Heart left ventricle (tissue), 16 donors: ENCODE results near the gene PPIG. TPM values are rescaled to one million over a fixed set of nuclear protein-coding genes. Genes with fewer than 3 reads are reported as not detected.
A peak's percentile ranks its signal among the peaks of the same experiment; 100 is the strongest.
"Not testable (repeated sequence)": the region's sequence is repeated elsewhere in the genome, so short reads cannot be mapped to it uniquely, and the experiment has no call there.

Source experiments
- ATAC-seq, 4 donors: fragments of 200-7000 bp; cut with Tn5 transposase; one replicate each; pipeline ENCODE4 v1.9.1; 2020 to 2022; ENCODE audit warnings: moderate library complexity in 4 of 4, mild to moderate bottlenecking in 3 of 4, moderate number of reproducible peaks in 1 of 4
- DNase-seq, 5 donors: peaks; one replicate each; pipeline ENCODE4 v3.0.0-alpha.2; 2020
- H3K27ac ChIP-seq, 12 donors: fragments of 200-600 bp; sonication (generic) in 4 of 12; one replicate each; pipeline versions ENCODE4 v1.5.0 to v1.8.0; 2016 to 2022; ENCODE audit warnings: mild to moderate bottlenecking in 2 of 12
- H3K27me3 ChIP-seq, 9 donors: fragments of 200-600 bp; sonication (generic) in 2 of 9; one replicate each; pipeline versions ENCODE4 v1.5.1 to v1.8.0; 2016 to 2022; ENCODE audit warnings: mild to moderate bottlenecking in 3 of 9
- H3K36me3 ChIP-seq, 9 donors: fragments of 200-600 bp; sonication (generic) in 2 of 9; one replicate each; pipeline versions ENCODE4 v1.5.0 to v1.8.0; 2018 to 2022; ENCODE audit warnings: mild to moderate bottlenecking in 2 of 9
- H3K4me1 ChIP-seq, 12 donors: fragments of 200-600 bp; sonication (generic) in 4 of 12; one replicate each; pipeline versions ENCODE4 v1.5.0 to v1.8.0; 2016 to 2022; ENCODE audit warnings: mild to moderate bottlenecking in 3 of 12
- H3K4me3 ChIP-seq, 12 donors: fragments of 200-600 bp; sonication (generic) in 4 of 12; one replicate each; pipeline versions ENCODE4 v1.5.0 to v1.8.0; 2017 to 2022; ENCODE audit warnings: mild to moderate bottlenecking in 9 of 12, moderate library complexity in 4 of 12
- H3K9me3 ChIP-seq, 12 donors: fragments of 200-600 bp; sonication (generic) in 4 of 12; one replicate each; pipeline versions ENCODE4 v1.5.0 to v1.8.0; 2016 to 2022; ENCODE audit warnings: mild to moderate bottlenecking in 1 of 12
- CTCF ChIP-seq, 12 donors: fragments of 200-600 bp; sonication (generic) in 4 of 12; IDR thresholded peaks; one replicate each; pipeline versions ENCODE4 v1.5.0 to v1.8.0; 2018 to 2022; ENCODE audit warnings: antibody characterized with exemption in 12 of 12, mild to moderate bottlenecking in 5 of 12
- POLR2A ChIP-seq, 2 donors: fragments of 450-650 bp; IDR thresholded peaks; one replicate each; pipeline ENCODE4 v1.6.1; 2017; ENCODE audit warnings: antibody characterized with exemption in 2 of 2, mild to moderate bottlenecking in 2 of 2, moderate library complexity in 2 of 2
- WGBS, 4 donors: extraction: QIAGEN DNeasy Blood & Tissue Kit in 2 of 4; methylation state at CpG; one replicate each; pipeline versions ENCODE4 v1.1.5 to v1.1.7; 2013 to 2018; 5-methylcytosine and 5-hydroxymethylcytosine counted together
- intact Hi-C, 10 donors: fragments of 100-400 bp; cut with DNase I; formaldehyde crosslinking; loops; one replicate each; pipeline versions ENCODE4 v1.11.1 to v1.14.2; 2022
- polyA plus RNA-seq, 2 donors: library from polyadenylated mRNA; stranded (reverse); fragments of 200-250 nt; gene quantifications; one replicate each; pipeline ENCODE4 v1.2.3, GENCODE V29; 2013
- total RNA-seq, 9 donors: library from RNA; depleted of rRNA in 2 of 9; stranded (reverse); fragments of >200 nt in 2 of 9; fragmentation: NEBNext Ultra II Directional in 3 of 9; extraction: Animal tissue kit (Norgen Biotek cat#: 25700) in 3 of 9; gene quantifications; one replicate each; pipeline versions ENCODE4 v1.1.0 to v1.2.4, GENCODE V29; 2016 to 2023
- donor health status: ischemic (EF 13 %, LVEDD 7.1; RV severe dilation, severe dysfunction).
- donor health status: healthy with polysubstance abuse.
- donor health status: DM: no; HTN: yes; CAD: no.
- donor health status: DM: no; HTN: no; CAD: no.
- donor health status: ischemic (EF 25% LVEDD 6.9; RV normal size, moderate dysfunction).
- donor health status: ischemic (EF 25% LVEDD 5.7; RV mildly dilated, moderate dysfunction).
- donor health status: healthy.
- donor health status: DM: yes; HTN: yes; CAD: no.
- donor health status: ischemic (EF 35%, LVEDD 5.7; RV mildly dilated, moderate dysfunction).
- donor health status: nonischemic (EF 11% LVEDD 7.7; RV severe dilation, severe dysfunction).
- donor health status: DM: yes; HTN: yes; CAD: no.
- donor health status: PGD.
- donor health status: ischemic (EF 29% LVEDD 5.4; RV normal size, mild dysfunction).
- donor health status: nonischemic (EF 23%, LVEDD 6.1; RV moderate dilation, normal function).

The PPIG gene
- total and polyA plus RNA-seq, 11 donors, result 19.9 to 69.6 (median 39.9) TPM

DNA sequence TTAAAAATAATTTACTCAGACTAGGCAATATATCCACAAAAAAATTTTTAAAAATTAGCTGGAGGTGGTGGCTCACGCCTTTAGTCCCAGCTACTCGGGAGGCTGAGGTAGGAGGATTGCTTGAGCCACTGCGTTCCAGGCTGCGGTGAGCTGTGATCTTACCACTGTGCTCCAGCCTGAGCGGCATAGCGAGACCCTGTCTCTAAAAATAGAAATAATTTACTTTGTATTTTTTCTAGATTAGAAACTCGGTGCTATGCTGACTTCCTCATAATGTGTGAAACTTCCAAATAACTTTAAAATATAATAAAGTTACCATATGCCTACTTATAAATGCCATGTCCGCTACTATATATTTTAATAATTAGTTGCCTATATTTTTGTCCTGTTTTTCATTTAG, 6.7 kb downstream of the PPIG start:
- Histone ChIP-seq H3K9me3 (no peaks in the 10 kb centered on the region), H3K4me1 (peaks cover 5 to 45% (median 18%) of the 10 kb centered on the region in 12 donors), H3K27me3 (no peaks in the 10 kb centered on the region), H3K36me3 (peaks cover 0 to 4% (median 0%) of the 10 kb centered on the region in 9 donors), H3K4me3 (no peak overlapping the region), H3K27ac (peak overlapping the region in 1 of 12 donors; percentile 17)
- ATAC-seq (no peak), DNase-seq (no peak)
- no peak for TF ChIP-seq POLR2A (IDR thresholded peaks at IDR 0.05)
- 69 to 74% (median 74%) methylated on average over 8 of the region's 8 CpGs for WGBS, 4 donors
- intact Hi-C loops, result no loop called here

DNA sequence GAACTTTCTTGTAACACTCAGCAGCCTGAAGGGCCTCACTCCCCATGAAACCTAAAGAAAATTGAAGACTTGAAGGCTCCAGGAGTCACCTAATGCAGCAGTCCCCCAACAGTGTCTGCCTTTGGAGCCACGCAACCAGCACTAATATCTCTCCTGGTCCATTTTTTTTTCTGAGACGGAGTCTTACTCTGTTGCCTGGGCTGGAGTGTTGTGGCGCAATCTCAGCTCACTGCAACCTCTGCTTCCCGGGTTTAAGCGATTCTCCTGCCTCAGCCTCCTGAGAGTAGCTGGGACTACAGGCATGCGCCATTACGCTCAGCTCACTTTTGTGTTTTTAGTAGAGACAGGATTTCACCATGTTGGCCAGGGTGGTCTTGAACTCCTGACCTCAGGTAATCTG, 12.4 kb downstream of the PPIG start:
- peaks cover 0 to 22% (median 2%) of the 10 kb centered on the region in 12 donors for H3K4me1 ChIP-seq
- H3K27ac ChIP-seq, intact Hi-C loops, H3K9me3 ChIP-seq, H3K4me3 ChIP-seq, DNase-seq, ATAC-seq, H3K36me3 ChIP-seq, H3K27me3 ChIP-seq: not testable (repeated sequence)
- 82 to 98% (median 87%) methylated on average over 6 to 7 of the region's 7 CpGs for WGBS, 4 donors

DNA sequence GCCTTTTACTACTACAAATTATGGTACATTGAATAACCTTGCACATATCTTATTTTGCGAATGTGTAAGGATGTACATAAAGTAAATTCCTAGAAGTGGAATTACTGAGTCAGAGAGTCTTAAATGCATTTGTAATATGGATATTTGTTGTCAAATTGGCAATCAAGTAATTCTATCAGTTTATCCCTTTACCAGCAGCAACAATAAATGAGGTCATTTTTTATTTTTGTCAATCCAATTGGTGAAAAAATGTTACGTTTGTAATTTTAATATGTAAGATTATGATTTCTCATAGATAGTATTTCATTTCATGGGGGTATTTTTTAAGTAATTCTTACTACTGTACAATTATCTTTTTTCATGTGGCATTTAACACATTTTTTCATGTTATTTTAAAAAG, 14.8 kb downstream of the PPIG start:
- 87 to 92% (median 91%) methylated on average over 2 of the region's 2 CpGs for WGBS, 4 donors
- Histone ChIP-seq H3K36me3 (peaks cover 0 to 8% (median 0%) of the 10 kb centered on the region in 9 donors), H3K4me3 (no peak overlapping the region), H3K27me3 (no peaks in the 10 kb centered on the region), H3K9me3 (no peaks in the 10 kb centered on the region), H3K4me1 (peaks cover 0 to 22% (median 2%) of the 10 kb centered on the region in 12 donors), H3K27ac (no peak overlapping the region)
- intact Hi-C loops, result no loop called here
- ATAC-seq (no peak), DNase-seq (no peak)
- TF ChIP-seq CTCF (IDR thresholded peaks at IDR 0.05), result no peak
- TF ChIP-seq POLR2A (IDR thresholded peaks at IDR 0.05), result no peak

GRCh38 chr2:169599568-169599967, 15.4 kb downstream of the PPIG start:
- Histone ChIP-seq H3K4me1 (peaks cover 0 to 22% (median 2%) of the 10 kb centered on the region in 12 donors), H3K4me3 (no peak overlapping the region), H3K27ac (no peak overlapping the region), H3K36me3 (peaks cover 0 to 14% (median 3%) of the 10 kb centered on the region in 9 donors), H3K27me3 (no peaks in the 10 kb centered on the region), H3K9me3 (no peaks in the 10 kb centered on the region)
- no peak for ATAC-seq
- DNase-seq, result no peak
- TF ChIP-seq CTCF (IDR thresholded peaks at IDR 0.05), result no peak
- TF ChIP-seq POLR2A (IDR thresholded peaks at IDR 0.05), result no peak
- intact Hi-C loops, result no loop called here

GRCh38 chr2:169609264-169609663, 25.1 kb downstream of the PPIG start:
- Histone ChIP-seq H3K27ac (no peak overlapping the region), H3K9me3 (peaks cover 0 to 4% (median 0%) of the 10 kb centered on the region in 12 donors), H3K4me3 (no peak overlapping the region), H3K4me1 (no peaks in the 10 kb centered on the region), H3K27me3 (no peaks in the 10 kb centered on the region), H3K36me3 (peaks cover 2 to 100% (median 97%) of the 10 kb centered on the region in 9 donors)
- 86 to 95% (median 88%) methylated on average over 2 of the region's 2 CpGs for WGBS, 4 donors
- ATAC-seq (no peak), DNase-seq (no peak)
- intact Hi-C loops, result no loop called here
- no peak for TF ChIP-seq POLR2A (IDR thresholded peaks at IDR 0.05)
- TF ChIP-seq CTCF (IDR thresholded peaks at IDR 0.05), result no peak
